NCI-H146 treated with DMSO at 0.1 percent for 48 hours (cell line): ENCODE data around the gene HOXA3.

Experiments used
- DNase-seq: peaks from one replicate; lab custom pipeline; 2025; ENCODE audit not compliant: unreplicated experiment; lab: John Stamatoyannopoulos, UW

Gene HOXA3

GRCh38 chr7:27095050-27095896, 57.1 kb downstream of the HOXA3 start:
- DNase-seq: no peak

- no peak for DNase-seq
Measured at GRCh38 chr7:27094304-27095049, 57.9 kb downstream of the HOXA3 start.

DNA sequence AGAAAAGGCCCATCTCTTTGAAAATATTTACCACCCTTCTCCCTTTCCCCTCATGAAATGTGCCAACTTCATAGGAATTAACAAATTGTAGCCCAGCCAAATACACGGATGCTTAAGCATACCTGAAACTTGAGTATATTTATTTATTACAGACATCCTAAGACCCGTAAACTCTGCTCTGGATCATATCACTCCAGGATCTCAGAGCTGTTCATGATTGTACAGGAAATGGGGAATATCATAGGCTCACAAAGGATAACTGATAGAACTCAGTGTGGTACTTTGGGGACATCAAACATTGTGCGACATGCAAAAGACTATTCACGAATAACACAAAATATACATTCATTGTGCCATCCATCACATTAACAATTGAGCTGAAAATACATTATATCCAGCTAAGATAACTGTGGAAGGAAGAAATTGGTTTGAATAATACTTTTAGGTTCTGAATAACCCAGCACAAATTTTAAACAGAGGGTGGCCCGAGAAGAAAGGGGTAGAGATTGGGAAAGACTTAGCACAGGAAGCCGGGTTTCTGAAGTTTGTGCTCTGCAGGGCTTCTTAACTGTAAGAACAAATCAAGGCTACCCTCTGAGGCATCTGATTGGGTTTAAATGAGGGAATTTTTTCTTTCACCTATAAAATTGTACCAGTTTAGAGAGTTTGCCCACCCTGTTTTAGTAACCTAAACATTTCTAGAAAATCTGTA, 59.0 kb downstream of the HOXA3 start:
- DNase-seq: no peak

- DNase-seq: no peak
Measured at GRCh38 chr7:27092819-27093110, 59.6 kb downstream of the HOXA3 start.

GRCh38 chr7:27091941-27092818, 60.2 kb downstream of the HOXA3 start:
- DNase-seq: no peak

DNA sequence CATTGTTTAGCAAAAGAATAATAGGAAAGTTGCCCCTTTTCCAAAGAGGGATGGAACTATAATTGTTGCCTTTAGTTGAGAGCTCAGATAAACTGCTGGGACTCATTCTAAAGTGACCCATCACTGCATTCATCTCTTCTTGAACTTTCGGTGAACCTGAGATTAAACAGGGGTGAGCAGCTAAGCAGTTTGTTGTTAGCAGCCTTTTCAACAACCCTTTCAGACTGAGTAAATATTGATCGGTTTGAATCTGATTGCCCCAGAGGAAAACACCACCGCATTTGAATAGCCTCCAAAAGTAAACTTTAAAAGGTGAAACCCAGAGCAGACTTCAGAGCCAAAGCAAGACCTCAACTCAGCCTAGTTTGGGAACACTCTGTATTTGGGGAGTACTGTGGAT, 61.3 kb downstream of the HOXA3 start:
- DNase-seq: no peak

DNA sequence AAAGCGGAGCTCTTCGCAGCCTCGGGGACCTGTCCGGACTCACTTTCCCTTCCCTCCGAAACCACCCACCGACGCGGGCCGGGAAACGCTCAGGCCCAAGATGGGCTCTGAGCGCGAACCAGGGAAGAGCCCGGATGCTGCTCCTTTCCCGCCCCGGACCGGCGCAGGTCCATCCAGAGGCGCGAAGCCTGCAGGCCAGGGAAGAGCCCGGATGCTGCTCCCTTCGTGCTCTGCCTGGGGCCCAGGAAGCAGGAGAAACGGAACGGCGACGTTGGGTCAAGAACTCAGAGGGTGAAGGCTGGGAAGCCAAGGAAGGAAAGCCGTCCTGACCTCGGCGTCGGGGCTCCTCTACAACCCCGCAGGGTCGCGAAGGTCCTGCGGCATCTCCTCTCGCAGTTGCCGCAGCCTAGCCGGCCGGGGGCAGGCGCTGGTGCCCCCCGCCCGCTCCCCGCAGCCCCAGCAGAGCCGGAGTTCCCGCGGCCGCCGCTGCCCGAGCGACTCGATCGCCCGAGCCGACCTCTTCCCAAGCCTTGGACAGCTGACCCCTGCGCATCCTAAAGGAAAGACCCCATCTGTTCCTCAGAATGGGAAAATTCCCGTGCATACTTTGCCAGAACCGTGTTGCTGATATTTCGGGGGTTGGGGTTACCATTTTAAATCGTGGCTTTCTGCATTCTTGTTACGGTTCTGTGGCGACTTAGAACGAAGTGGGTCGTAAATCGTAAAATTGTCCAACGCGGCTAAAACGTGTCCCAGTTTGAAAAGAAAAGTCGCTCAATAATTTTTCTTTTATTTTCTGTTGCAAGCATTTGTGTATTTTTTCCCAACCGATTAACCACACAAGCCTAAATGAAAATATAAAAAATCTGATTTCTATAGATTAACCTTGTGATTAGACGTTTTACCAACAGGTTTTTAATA, 64.1 kb downstream of the HOXA3 start:
- DNase-seq: no peak

DNA sequence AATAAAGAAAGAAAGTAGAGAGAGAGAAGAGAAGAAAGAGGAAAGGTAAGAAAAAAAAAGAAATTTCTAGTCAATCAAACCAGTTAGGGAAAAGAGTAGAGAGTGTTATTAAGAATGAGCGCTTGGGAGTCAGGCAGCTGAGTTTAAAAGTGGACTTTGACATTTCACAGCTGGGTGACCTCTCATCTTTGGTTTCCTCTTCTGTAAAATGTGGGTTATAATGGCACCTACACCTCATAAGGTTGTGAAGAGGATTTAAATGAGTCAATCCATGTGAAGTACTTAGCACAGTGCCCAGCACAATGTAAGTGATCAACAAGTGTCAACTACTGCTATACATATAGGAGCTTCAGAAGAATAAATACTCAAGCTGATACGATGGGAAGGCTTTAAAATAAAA, 68.7 kb downstream of the HOXA3 start:
- no peak for DNase-seq

DNA sequence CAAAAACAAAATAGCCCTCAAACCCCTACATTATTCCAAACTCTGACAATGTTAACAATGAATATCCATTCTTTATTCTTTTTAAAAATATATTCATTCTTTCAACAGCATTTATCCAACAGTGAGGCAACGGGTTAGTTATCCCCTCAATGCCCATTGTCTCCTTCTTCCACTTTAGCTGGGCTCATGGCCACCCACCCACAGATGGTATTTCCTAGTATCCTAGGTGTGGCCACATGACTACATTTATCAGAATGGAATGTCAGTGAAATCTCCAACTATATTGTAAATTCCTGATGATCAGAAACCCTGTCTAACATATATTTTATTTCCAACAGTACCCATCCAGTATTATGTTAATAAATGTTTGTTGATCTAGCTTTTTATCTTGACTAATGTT, 70.2 kb downstream of the HOXA3 start:
- no peak for DNase-seq

DNA sequence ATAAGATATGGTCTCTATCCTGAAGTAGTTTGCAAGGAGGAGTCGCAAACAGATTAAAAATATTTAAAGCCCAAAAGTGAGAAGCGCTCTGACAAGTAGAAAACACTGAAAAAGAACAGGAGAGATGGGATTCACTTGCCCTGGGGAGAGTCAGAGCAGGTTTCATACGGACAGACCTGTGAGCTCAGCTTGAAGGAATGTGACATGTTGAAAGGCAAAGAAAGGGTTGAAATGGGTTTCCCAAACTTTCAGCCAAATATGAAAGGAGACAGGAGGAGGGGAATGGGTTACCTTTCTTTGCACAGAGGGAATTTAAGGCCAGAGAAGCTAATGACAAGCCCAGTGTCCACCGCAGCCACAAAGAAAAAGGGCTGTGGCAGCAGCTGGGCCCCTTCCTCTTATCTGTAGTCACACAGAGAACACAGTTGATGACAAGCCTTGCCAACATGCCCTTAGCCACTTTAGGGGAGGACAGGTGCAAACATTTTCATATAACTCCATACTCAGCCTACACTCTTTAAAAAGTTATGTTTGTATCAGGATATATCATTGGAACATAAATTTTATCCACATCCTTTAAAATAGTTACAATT, 71.4 kb downstream of the HOXA3 start:
- DNase-seq: no peak

GRCh38 chr7:27079234-27079975, 73.0 kb downstream of the HOXA3 start:
- no peak for DNase-seq

- no peak for DNase-seq
Measured at GRCh38 chr7:27078616-27079233, 73.7 kb downstream of the HOXA3 start.

GRCh38 chr7:27073076-27073475, 79.3 kb downstream of the HOXA3 start:
- DNase-seq: no peak

DNA sequence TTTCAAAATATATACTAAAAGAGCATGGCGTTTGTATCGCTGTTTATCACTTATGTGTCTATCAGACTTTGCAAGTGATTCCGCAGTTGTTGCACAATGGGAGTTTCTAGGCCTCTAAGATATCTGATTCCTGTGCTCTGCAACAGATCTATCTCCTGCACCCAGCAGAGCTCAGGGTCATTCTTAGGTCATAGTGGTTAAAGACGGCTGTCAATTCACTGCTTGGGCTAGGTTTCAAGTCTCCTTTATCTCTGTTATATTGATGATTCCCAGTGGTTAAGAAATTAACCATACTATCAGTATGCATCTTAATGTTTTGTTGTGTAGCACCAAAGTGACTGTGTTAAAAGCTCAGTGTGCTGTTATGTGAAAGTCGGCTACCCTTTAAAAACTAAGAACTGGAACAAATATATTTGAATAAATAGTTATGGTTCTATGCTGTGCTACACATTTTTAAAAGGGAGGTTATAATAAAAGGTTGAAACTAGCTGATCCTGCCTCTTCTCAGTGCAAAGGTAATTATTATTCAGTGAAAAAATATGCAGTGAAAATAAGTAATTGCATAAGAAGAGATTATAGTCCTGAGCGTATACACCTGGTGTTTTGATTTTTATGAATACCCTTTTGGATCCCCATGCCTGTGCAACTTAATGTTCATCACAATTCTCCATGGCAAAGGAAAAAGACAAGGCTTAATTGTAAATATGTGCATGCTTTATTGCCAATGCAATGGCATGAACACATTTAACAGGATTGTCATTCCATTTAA, 80.6 kb downstream of the HOXA3 start:
- no peak for DNase-seq

DNA sequence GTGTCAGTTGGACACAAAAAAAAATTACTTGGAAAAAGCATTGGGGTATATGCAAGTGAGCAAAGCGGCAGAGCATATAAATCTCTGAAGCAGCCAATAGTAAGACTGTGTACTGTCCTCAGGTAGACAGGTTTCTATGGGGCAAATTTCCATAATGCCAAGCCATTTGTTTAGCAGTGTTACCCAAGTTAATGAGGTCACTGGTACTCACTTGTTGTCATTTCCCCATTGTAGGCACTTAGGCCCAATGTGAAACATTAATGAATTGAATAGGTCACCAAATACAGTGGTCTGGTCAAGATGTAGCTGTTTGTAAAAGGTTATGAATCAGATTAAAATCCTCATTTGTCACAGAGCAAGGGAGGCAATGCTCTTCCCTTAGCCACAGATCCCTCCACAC, 84.1 kb downstream of the HOXA3 start:
- no peak for DNase-seq

GRCh38 chr7:27066148-27066547, 86.2 kb downstream of the HOXA3 start:
- DNase-seq: no peak

GRCh38 chr7:27065709-27066108, 86.7 kb downstream of the HOXA3 start:
- no peak for DNase-seq

GRCh38 chr7:27064661-27065060, 87.7 kb downstream of the HOXA3 start:
- DNase-seq: no peak
